RWPE2 (cell line): ENCODE results near the gene RPL13.

Experiments used
- ATAC-seq: fragments of 200-7000 bp; cut with Tn5 transposase; 3 replicates; pipeline ENCODE4 v1.9.1; 2021; ENCODE audit warnings: low read depth
- DNase-seq: peaks from one replicate; pipeline ENCODE4 v3.0.0-alpha.2; 2020; ENCODE audit warnings: low spot score
- H3K27ac ChIP-seq: fragments of 450-650 bp; 2 replicates; pipeline ENCODE4 v1.5.1; 2017; ENCODE audit warnings: mild to moderate bottlenecking; ENCODE audit not compliant: poor library complexity, severe bottlenecking
- H3K27me3 ChIP-seq: fragments of 250-450 bp; sonication (Bioruptor Pico); 2 replicates; pipeline ENCODE4 v1.5.1; 2021; ENCODE audit warnings: mild to moderate bottlenecking, moderate library complexity; ENCODE audit not compliant: insufficient read depth, poor library complexity, severe bottlenecking
- H3K36me3 ChIP-seq: fragments of 250-450 bp; sonication (Bioruptor Pico); 2 replicates; pipeline ENCODE4 v1.5.1; 2020; ENCODE audit warnings: low read depth, mild to moderate bottlenecking, moderate library complexity
- H3K4me1 ChIP-seq: fragments of 250-450 bp; sonication (Bioruptor Pico); 2 replicates; pipeline ENCODE4 v1.5.1; 2021; ENCODE audit warnings: mild to moderate bottlenecking, moderate library complexity; ENCODE audit not compliant: insufficient read depth, poor library complexity, severe bottlenecking
- H3K4me3 ChIP-seq: fragments of 250-450 bp; sonication (Bioruptor Pico); 2 replicates; pipeline ENCODE4 v1.5.1; 2021; ENCODE audit warnings: mild to moderate bottlenecking, moderate library complexity; ENCODE audit not compliant: severe bottlenecking
- H3K9me3 ChIP-seq: fragments of 250-450 bp; sonication (Bioruptor Pico); 2 replicates; pipeline ENCODE4 v1.5.1; 2021; ENCODE audit warnings: mild to moderate bottlenecking, moderate library complexity; ENCODE audit not compliant: severe bottlenecking
- TF ChIP-seq, protein P1 (sequence below): fragments of 450-650 bp; IDR thresholded peaks from one replicate; pipeline ENCODE4 v1.5.1; 2017; ENCODE audit warnings: mild to moderate bottlenecking, moderate library complexity; ENCODE audit not compliant: poor library complexity, severe bottlenecking

Gene RPL13

GRCh38 chr16:89546781-89547180 lies 13.7 kb upstream of the RPL13 start:
- Histone ChIP-seq H3K4me3 (no peak overlapping the region), H3K4me1 (no peaks in the 10 kb centered on the region), H3K27ac (no peak overlapping the region), H3K27me3 (no peaks in the 10 kb centered on the region), H3K36me3 (peaks cover 83% of the 10 kb centered on the region), H3K9me3 (no peaks in the 10 kb centered on the region)
- TF ChIP-seq, protein P1, sequence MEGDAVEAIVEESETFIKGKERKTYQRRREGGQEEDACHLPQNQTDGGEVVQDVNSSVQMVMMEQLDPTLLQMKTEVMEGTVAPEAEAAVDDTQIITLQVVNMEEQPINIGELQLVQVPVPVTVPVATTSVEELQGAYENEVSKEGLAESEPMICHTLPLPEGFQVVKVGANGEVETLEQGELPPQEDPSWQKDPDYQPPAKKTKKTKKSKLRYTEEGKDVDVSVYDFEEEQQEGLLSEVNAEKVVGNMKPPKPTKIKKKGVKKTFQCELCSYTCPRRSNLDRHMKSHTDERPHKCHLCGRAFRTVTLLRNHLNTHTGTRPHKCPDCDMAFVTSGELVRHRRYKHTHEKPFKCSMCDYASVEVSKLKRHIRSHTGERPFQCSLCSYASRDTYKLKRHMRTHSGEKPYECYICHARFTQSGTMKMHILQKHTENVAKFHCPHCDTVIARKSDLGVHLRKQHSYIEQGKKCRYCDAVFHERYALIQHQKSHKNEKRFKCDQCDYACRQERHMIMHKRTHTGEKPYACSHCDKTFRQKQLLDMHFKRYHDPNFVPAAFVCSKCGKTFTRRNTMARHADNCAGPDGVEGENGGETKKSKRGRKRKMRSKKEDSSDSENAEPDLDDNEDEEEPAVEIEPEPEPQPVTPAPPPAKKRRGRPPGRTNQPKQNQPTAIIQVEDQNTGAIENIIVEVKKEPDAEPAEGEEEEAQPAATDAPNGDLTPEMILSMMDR: no peak
- DNase-seq (no peak), ATAC-seq (no peak)

DNA sequence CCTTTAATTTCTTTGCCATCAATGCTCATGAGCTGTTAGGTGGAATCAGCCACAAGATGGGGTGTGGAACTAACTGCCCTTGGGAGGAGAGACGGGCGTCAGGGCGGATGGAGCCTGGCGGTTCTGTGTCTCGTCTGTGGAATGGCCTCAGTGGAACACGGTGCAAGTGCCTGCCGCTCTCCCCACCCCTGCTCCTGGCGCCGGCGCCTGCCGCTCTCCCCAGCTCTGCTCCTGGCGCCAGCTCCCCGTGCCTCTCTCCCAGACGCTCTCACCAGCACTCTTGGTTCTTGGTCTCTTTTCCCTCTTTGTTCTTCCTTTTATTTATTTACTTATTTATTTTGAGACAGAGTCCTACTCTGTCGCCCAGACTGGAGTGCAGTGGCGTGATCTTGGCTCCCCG lies 13.2 kb upstream of the RPL13 start:
- TF ChIP-seq, protein P1: no peak
- DNase-seq (no peak), ATAC-seq (no peak)
- Histone ChIP-seq H3K4me1 (no peaks in the 10 kb centered on the region), H3K36me3 (peaks cover 84% of the 10 kb centered on the region), H3K27me3 (no peaks in the 10 kb centered on the region), H3K27ac (no peak overlapping the region), H3K9me3 (no peaks in the 10 kb centered on the region), H3K4me3 (no peak overlapping the region)

GRCh38 chr16:89547860-89548259 lies 12.6 kb upstream of the RPL13 start:
- no peaks in the 10 kb centered on the region for H3K4me1 ChIP-seq
- no peaks in the 10 kb centered on the region for H3K9me3 ChIP-seq
- H3K27me3 ChIP-seq: no peaks in the 10 kb centered on the region
- H3K4me3 ChIP-seq: no peak overlapping the region
- no peak for DNase-seq
- H3K36me3 ChIP-seq: peaks cover 86% of the 10 kb centered on the region
- ATAC-seq: no peak
- H3K27ac ChIP-seq: no peak overlapping the region
- TF ChIP-seq, protein P1: no peak

DNA sequence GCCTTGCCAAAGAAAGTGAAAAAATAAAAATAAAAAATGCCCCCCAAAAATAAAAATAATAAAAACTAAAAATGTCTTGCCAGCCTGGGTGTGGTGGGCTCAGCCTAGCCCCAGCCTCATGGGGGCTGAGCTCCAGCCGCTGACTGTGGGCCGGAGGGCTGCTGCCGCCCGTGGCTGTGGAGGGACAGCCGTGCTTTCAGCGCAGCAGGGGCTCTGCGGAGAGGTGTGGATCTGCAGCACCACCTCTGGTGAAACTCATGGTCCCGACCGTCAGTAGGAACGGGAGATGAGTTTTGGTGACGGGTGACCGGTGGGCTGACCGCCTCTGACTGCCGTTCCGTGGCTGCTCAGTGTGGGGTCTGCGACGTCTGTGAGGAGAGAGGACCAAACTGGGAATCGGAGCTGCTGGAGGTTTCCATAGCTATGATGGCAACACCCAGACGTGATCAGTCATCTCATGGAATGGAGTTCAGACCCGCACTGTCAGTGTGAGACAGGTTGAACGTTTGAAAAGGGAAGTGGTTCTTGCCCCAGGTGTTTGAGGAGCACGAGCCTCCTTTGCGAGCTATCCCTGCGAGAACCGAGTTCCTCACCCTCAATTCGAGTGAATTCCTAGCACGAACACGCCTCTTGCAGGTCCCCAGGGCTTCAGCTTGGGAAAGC lies 12.0 kb upstream of the RPL13 start:
- Histone ChIP-seq H3K4me1 (no peaks in the 10 kb centered on the region), H3K4me3 (no peak overlapping the region), H3K27ac (no peak overlapping the region), H3K9me3 (no peaks in the 10 kb centered on the region), H3K27me3 (no peaks in the 10 kb centered on the region), H3K36me3 (peaks cover 92% of the 10 kb centered on the region)
- ATAC-seq (no peak), DNase-seq (no peak)
- TF ChIP-seq, protein P1: no peak

DNA sequence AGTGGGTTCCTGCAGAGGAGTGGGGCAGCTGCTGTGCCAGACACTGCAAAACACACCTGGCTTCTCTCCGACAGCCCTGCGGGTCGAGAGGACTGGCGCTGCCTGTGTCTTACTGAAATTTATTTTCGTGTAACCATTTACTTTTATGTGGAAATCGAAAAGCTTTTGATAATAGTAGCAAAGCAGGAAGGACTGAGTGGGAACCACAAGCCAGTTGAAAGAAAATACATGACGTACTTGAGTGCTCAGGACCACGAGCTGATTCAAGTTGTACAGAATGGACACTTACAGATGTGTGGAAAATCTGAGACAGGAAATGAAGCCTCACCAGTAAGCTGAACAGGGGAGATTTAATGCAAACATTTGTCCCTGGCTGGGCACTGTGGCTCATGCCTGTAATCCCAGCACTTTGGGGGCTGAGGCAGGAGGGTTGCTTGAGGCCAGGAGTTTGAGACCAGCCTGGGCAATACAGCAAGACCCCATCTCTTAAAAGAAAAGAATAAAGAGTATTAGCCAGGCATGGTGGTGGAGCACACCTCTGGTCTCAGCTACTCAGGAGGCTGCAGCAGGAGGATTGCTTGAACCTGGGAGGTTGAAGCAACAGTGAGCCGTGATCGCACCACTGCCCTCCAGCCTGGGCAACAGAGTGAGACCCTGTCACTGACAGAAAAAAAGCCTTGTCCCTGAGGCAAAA lies 11.3 kb upstream of the RPL13 start:
- Histone ChIP-seq H3K27ac (no peak overlapping the region), H3K9me3 (no peaks in the 10 kb centered on the region), H3K4me1 (no peaks in the 10 kb centered on the region), H3K27me3 (no peaks in the 10 kb centered on the region), H3K36me3 (peaks cover 88% of the 10 kb centered on the region), H3K4me3 (no peak overlapping the region)
- TF ChIP-seq, protein P1: no peak
- ATAC-seq: no peak
- DNase-seq: no peak
